Hematopoietic multipotent progenitor cell treated with erythropoietin and hydrocortisone succinate and interleukin-3 and kit ligand, for 17 days (in vitro differentiated cells): Measurements from ENCODE around the gene NCAPH2.

Source experiments
- DNase-seq: peaks from one replicate; pipeline ENCODE4 v3.0.0-alpha.2; 2015; ENCODE audit warnings: low spot score

The NCAPH2 gene

DNA sequence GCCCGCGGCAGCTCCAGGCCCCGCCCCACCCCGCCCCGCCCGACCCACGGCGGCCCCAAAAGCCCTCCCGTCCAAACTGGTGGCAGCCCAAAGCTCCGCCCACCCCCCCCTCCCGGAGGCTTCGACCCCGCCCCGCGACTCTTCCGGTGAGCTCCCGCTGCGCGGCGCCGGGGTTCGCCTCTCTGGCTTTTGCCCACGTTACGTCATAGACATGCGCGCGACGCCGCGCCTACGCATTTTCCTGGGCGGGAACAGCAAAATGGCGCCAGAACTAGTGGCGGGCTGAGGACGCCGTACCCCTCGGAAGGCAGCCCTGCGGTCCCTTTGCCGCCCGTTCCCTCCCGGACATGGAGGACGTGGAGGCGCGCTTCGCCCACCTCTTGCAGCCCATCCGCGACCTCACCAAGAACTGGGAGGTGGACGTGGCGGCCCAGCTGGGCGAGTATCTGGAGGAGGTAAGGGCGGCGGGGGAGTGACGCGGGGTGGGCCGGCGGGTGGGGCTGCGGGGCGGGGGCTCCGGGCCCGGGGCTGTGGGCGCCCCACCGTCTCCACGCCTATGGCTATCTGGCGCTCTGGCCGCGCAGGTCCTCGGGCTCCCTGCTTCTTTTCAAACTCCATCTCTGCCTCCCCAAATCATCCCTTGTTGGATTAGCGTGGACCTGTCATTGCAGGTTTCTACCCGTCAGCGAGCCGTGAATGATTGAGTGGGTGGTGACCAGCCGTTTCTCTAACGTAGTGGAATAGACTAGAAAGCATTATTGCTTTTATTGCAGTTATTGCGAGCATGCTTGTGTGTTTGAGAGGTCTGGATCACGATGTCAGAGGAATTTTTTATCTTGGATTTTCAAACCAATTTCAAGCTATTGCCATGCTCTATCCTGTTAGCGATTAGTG is at the start of gene NCAPH2:
Gene NCAPH2, plus strand, starts transcription at position 234 of the 894 bp plus-strand sequence. Its CDS starts 114 bp downstream, at position 348.
- peak; percentile 98 for DNase-seq

DNA sequence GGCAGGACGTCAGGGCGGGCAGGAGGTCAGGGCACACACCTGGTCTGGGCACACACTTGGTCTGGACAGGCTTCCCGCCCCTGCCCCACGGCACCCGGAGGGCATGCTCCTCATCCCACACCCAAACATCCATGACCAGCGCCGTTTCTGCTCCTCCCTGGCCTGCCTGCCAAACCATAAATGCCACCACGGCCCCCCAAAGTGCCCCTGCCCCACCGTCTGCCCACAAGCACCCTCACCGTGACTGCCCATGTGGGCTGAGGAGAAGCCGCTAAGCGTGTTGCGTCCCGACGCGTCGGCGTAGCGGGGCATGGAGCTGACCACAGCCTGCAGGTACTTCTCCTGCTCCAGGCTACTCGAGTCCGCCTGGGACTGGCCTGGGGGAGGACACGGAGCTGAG is 49.0 kb upstream of the NCAPH2 start:
- DNase-seq: no peak

DNA sequence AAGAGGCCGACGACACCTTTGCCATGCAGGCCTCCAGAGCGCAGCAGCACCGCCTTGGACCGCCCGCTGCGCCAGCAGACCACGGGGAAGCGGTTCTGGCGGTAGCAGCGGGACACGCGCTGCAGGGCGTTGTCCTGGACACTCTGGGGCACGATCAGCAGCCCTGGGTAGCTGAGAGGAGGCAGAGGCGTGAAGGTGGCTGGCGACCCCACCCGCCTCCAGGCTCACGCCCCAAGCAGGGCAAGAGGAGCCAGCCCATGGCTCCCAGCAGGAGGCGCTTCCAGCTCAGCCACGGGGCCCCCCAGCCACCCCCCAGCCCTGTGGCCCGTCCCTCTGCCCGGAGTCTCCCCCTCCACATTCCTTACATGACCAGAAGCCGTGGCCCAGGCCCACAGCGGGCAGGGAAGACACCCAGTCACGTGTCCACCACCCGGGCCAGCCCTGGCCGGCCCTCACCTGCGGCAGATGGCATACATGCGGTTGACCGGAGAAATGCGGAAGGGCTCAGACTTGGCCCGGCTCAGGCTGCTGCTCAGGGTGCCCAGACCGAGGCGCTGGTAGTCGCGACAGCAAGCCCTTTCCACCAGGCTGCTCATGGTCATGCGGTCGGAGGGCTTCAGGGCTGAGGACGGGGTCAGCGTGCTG is 48.4 kb upstream of the NCAPH2 start:
- DNase-seq: no peak

DNA sequence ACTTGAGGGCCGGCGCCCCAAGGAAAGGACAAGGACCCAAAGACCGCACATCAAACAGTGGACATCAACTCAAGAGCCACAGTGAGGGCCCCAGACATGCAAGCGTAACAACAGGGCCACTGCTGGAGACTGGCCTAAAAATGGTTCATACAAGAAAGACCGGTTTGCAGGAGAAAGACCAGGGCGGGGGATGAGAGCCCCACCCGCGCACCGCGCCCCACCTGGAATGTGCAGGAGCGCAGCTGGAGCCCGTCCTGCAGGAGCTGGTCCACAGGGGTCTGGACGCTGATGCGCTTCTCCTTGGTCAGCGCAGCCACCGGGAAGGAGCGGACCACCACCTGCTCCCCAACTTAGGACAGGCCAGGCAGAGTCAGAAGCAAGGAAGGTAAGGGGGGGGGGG is 47.1 kb upstream of the NCAPH2 start:
- no peak for DNase-seq

DNA sequence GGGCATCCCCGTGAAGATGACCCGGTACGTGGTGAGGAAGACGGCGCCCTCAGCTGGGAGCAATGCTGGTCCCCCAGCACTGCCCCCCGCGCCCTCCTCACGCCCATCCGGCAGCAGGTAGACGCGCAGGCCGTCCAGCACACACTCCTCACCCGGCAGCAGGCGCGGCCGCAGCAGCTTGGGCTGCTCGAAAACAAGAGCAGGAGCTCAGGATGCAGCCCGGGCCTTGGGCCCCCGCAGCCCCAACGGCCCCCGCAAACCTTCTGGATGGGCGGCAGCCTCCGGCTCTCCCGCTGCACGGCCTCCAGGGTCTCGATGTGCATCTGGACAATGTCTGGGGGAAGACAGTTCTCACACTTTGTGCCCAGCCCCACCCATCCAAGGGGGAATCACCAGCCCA is 46.5 kb upstream of the NCAPH2 start:
- DNase-seq: no peak

DNA sequence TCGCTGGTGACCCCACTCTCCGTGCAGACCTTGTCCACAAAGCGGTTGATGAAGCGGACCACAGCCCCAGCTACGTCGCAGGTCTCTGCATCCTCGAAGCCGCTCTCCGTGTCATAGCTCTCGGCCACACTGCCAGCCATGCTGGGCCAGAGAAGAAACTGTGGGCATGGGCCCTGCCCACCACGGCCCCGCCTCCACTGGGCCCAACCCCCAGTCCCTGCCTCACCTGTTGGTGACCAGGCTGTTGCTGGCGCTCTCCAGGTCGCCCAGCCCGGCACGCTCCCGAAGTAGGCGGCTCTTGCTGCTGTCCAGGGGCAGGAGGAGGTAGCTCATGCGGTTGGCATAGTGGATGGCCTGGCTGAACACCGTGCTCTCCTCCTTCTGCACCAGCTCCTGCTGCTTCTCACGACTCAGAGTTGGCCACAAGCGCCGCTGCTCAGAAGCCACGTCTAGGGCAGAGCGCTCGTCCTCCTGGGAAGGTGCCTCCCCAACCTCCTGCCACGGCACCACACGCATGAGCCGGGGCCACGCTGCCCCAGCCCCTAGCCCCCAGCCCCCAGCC is 46.0 kb upstream of the NCAPH2 start:
- DNase-seq: no peak

DNA sequence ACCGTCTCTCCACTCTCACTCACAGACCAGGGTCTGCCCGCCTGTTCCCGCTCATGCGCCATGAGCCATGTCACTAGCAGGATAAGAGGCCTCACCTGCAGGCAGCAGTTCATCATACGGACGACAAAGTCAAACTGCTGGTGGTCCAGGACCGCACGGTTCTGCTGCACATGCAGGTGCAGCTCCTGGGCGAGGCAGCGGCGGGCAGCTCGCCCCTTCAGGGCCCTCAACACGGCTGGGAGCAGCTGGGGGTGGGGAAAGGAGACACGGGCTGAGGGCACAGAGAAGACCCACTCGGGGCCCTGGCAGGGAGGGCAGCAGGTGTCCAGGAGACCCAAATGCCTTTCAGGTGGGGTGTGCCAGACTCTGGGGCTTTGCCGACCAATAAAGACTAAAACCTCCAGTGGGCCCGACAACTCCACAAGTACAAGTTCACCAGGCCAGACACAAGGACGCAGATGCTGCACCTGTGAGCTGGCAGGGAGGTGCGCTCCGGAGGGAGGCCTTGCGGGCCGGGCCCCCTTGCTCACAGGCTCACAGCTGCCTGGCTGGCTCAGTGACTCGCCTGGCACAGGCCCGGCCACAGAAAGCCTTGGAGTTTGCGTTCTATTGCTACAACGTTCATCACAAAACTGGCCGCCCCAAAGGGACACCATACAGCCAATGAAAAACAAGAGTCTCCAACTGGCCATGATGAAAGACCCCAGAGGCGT is 44.7 kb upstream of the NCAPH2 start:
- DNase-seq: no peak

DNA sequence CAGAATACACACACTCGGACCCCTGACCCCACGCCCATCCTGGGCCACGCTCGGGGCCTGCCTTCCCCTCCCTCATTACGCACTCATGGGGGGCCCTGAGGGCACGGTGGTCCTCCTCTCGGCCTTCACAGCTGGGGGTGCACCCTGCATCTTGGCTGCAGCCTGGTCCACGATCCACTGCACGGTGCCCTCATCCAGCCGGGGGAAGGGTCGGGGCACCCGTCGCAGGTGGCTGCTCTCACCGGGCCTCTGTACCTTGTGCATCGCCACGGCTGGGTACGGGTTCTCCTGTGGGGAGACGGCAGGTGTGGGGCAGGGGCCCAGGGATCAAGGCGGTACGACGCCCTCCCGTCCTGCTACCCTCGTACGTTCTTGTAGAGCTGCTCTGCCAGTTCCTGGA is 43.6 kb upstream of the NCAPH2 start:
- DNase-seq: no peak

DNA sequence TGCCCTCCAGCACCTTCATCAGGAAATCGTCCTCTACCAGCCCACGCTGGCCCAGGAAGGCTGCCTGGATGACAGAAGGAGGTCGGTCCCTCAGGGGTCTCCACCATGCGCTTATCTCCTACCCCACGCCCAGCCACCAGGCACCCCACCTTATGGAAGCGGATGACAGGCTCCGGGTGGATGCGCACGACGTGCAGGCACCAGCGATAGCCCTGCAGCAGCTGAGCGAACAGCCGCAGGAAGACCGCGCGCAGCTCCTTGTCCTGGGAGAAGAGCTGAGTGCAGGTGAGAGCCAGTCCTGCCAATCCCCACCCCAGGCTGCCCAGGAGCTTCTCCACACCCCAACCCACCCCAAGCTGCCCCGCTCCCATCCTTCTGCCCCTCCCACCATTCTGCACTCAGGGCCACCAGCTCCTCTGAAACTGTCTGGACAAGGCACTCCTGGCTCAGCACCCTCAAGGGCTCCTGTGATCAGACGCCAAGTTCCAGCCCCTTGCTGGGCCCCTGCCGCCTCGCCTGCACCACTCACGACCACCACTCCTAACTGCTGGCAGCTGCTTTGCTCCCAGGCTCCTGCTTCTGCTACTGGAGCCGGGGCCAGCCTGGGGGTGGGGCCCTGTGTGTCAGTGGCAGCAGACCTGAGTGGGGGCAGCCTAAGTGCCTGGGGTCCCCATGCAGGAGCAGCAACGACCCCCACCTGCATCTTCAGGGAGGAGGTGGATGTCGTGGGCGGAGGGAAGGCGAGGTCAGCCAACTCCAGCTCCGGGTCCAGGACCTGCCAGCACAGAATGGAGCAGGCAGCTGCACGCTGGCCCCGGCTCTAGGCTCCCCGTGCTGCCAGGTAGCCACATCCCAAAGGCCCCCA is 42.7 kb upstream of the NCAPH2 start:
- no peak for DNase-seq

DNA sequence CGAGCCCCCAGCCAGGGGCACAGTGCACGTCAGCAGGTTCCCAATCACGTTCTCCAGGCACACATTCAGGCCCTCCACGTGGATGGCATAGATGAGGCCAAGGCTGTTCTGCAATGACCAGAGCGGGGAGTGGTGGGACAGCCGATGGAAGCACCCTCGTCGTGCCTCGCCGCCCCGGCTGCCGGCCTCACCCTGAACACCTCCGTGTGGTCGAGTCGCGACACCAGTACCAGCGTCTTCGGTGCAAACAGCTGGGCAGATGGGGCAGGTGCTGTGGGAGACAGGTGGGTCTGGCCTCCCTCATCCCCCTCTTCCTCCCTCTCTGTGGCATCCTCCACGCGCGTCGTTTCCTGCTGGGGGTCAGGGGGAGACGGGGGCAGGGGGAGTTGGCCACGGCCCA is 40.7 kb upstream of the NCAPH2 start:
- no peak for DNase-seq

DNA sequence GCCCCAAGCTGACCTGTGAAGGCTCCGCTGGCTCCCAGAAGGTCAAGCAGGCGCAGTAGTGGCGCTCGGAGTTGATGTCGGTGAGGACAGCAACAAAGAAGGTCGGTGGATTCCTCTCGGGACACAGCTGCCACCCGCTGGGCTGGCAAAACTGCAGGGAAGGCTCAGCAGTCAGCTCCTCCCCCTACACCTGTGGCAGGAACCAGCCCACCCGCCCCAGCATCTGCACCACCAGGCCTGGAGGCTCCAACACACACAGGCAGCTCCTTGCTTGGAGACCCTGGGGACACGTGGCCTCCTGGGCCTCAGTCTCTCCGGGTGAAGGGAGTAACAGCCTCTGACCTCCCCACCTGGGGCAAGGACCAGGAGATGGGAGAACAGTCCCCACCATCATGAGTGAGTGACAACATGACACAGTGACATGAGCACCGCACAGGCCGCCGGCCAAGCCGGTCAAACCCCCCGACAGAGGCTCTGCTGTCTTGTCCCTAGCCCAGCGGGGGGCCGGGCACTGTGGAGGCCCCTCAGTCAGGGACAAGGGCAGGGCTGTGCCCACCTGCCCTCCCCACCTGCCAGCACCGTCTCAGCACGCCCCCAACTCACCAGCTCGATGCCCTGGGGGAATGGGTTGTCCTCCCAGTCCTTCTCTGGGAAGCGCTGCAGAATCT is 40.1 kb upstream of the NCAPH2 start:
- DNase-seq: no peak

DNA sequence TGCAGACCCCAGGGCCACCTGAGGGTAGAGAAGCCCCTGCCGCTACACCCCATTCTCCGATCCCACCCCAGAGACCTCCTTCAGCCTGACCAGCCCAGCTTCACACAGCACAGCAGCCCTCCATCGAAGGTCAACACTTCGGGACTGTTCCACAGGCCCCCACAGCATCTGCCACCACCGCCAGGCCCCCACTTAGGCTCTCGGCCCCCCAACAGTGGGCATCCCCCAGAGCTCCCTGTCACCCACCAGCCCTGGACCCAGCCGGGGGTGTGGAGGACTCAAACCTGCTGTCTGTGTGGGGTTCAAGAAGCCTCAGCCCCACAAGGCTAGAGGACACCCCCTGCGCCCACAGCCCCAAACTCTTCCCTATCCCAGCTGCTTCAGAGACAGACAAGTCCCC is 39.4 kb upstream of the NCAPH2 start:
- no peak for DNase-seq

DNA sequence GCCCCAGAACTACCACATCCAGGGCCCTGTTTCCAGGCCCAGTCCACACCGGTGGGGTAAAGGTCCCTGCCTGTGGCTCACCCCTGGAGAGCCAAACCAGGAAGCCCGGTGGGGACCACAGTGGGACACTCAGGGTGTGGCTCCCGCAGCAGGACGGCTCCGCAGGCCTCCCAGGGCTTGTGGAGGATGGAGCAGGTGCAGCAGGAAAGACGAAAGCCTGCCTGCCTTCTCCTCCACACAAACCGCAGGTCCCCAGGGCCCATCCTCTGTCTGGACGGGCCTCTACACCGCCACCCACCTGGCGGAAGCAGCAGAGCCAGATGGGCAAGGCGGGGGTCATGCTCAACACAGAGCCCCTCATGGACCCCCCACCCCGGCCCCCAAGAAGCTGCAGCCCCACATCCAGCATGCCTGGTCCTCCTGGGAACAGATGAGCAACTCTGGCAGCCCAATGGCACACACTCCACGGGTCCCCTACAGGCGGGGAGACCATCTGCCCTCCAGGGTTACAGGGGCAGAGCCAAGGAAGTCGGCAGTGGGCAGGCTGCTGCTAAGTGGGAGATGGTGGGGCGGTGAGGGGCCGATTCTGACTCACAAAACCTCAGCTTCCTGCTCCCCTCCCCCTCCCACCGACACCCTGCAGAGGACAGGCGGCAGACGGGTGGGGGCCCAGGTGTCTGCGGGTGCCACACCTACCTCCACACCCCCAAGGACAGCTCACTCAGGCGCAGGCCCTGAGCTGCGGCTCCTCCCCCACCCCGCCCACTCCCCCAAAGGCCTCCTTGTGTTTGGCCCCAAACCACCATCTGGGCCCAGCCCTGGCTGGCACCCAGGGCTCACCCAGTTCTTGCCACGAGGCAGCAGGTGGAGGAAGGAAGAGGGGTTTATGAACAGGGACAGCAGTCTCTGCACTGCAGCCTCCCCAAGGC is 38.4 kb upstream of the NCAPH2 start:
- DNase-seq: peak; percentile 9

DNA sequence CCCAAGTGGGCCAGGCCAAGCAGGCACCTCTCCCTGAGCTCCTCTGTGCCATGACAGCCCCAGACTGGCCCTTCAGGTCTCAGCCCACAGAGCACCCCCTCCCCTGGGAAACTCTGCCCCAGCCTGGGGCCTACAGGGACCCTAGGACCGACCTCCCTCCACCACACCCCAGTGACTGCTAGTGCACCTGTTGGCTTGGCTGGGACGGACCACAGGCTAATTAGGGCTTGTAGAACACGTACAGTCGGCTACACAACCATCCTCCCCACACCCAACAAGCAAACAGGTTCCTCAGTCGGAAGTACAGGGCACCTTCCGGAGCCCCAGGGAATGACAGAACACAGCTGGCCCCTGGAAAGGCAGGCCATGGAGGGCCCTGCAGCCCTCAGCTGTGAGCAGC is 37.5 kb upstream of the NCAPH2 start:
- no peak for DNase-seq

DNA sequence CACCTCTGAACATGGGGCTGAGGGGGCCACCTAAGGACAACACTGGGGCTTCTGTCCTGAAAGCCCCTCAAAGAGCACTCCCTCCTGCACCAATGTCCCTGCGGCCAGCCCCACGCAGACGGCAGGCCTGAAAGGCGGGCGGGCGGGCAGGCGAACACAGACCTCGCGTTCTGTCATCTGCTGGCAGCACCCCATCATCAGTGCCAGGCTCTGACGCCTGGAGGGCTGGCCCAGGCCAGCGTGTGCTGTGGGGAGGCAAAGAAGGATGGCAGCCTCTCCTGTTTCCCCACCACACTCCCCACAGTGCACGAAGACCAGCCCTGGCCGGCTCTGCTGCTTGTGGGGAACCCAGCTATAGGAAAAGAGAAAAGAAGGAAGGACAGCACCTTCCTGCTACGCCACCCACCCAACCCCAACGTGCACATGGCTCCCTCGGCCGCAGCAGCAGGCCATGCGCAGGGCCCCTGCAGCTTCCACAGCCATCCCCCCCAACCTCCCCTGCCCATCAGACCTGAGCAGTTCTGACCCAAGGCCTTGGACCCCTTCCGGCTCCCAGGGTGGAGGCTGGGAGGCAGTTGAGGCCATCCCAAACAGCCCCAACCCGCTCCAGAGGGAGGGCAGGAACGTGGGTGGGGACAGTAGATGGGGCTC is 36.7 kb upstream of the NCAPH2 start:
- no peak for DNase-seq

DNA sequence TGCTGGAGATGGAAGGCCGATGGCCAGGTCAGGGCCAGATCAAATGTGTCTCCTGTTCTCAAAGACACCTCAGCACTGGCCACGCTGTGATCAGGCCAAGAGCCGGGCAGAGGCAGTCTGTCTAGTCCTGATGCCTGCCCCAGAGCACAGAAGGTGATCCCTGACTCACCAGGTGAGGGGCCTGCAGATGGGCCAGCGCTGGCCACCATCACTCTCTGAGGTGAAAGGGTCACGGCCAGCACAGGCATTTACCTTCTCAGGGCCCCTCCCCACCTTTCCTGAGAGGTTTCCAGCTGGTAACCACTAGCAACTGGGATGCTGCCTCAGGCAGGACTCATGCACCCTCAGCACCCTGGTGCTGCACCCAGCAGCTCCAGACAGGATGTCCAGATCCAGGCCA is 36.1 kb upstream of the NCAPH2 start:
- DNase-seq: no peak

DNA sequence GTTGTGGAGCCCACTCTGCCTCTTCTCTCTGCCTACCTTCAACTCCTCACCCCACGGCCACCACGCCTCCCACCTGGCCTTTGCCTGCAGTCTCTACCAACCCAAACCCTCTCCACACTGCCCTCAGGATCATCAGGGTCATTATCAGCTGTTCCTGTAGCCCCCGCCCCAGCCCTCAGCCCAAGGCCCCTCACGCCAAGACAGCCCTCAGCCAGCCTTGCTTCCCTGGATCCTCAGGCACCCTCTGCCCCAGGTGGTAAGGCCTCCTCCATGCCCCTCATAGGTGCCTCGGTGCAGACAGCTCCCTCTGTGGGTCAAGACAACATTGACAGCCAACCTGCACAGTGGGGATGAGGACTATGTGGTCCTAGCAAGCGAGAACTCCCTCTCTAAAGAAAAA is 34.9 kb upstream of the NCAPH2 start:
- DNase-seq: peak; percentile 27

DNA sequence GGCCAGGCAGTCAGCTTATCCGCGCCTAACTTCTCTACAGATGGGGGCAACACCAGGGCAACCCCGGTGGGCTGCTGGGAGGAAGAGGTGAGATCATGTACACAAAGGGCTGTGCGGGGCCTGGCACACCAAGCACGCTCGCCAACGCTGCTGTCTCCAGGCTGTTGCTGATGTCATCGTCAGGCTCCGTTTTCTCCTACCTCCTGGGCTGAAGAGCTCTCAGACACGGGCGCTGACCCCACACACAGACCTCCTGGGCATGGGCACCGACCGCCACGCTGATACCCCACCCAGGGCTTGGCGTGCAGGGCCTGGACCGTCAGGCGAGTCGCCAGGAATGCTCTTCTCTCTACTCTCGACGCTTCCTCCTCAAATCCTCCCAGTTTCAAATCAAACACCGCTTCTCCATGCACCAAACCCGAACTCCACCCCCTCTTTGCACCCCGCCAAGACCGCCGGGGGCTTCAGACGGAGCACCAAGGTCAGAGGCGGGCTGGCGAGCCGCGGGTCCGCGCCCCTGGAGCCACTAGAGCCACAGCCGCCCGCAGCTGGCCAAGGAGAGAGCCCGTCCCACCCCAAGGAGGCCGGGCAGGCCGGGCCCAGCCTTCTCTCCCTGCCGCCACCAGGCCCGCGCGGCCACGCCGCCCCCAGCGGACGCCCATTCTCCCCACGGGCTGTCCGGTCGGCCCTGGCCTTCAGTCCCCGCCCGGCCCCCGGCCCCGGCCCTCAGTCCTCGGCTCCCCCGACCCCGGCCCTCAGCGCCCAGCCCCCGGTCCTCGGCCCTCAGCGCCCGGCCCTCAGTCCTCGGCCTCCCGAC is 34.0 kb upstream of the NCAPH2 start:
- peak; percentile 9 for DNase-seq
